B cell (primary cell): ENCODE measurements around the gene THADA.

Experiments used
- EZH2 ChIP-seq: IDR thresholded peaks from 2 replicates; pipeline ENCODE4 v1.6.1; 2012; ENCODE audit warnings: borderline replicate concordance, low read depth, mild to moderate bottlenecking, moderate library complexity, low read length; ENCODE audit not compliant: insufficient read depth, poor library complexity, severe bottlenecking
- TF ChIP-seq, protein P1 (sequence below): fragments of 200-600 bp; IDR thresholded peaks from one replicate; pipeline ENCODE4 v1.8.0; 2022; ENCODE audit warnings: antibody characterized with exemption, mild to moderate bottlenecking

DNA sequence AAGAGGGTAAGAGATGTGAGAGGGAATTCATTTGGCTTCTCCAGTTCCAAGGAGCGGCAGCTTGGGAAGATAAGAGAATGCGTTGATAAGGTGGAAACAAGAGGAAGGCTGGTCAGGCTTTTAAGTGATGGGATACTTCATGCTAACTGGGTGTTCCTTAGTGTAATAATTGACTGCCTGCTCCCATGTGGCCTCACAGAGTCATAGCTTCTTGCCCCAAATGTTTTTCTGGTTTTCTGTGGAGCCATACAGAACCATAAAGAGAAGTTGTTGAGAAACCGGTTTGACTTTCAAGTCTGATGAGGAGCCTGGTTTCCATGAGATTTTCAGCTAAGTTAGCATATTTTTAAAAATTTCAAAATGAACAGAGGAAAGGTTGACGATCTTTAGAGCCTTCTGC lies 272.0 kb downstream of the THADA start:
- no peak for TF ChIP-seq EZH2
- TF ChIP-seq, protein P1, sequence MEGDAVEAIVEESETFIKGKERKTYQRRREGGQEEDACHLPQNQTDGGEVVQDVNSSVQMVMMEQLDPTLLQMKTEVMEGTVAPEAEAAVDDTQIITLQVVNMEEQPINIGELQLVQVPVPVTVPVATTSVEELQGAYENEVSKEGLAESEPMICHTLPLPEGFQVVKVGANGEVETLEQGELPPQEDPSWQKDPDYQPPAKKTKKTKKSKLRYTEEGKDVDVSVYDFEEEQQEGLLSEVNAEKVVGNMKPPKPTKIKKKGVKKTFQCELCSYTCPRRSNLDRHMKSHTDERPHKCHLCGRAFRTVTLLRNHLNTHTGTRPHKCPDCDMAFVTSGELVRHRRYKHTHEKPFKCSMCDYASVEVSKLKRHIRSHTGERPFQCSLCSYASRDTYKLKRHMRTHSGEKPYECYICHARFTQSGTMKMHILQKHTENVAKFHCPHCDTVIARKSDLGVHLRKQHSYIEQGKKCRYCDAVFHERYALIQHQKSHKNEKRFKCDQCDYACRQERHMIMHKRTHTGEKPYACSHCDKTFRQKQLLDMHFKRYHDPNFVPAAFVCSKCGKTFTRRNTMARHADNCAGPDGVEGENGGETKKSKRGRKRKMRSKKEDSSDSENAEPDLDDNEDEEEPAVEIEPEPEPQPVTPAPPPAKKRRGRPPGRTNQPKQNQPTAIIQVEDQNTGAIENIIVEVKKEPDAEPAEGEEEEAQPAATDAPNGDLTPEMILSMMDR = no peak
